Measurements from ENCODE around the gene CAPS2.
"Not testable (repeated sequence)": the region's sequence is repeated elsewhere in the genome, so short reads cannot be mapped to it uniquely, and the experiment has no call there.

DNA sequence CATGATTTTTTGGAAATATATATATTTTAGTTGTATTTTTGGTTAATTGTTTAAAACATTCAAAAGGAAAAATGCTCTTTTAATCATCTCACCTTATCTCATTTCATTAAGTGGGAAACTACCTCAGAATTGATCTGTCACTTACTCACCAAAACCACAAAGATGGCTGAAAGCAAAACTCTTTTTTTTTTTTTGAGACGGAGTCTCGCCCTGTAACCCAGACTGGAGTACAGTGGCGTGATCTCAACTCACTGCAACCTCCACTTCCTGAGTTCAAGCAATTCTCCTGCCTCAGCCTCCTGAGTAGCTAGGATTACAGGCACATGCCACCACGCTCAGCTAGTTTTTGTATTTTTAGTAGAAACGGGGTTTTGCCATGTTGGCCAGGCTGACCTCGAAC lies 16.1 kb upstream of the CAPS2 start:
- TF ChIP-seq, protein P1, sequence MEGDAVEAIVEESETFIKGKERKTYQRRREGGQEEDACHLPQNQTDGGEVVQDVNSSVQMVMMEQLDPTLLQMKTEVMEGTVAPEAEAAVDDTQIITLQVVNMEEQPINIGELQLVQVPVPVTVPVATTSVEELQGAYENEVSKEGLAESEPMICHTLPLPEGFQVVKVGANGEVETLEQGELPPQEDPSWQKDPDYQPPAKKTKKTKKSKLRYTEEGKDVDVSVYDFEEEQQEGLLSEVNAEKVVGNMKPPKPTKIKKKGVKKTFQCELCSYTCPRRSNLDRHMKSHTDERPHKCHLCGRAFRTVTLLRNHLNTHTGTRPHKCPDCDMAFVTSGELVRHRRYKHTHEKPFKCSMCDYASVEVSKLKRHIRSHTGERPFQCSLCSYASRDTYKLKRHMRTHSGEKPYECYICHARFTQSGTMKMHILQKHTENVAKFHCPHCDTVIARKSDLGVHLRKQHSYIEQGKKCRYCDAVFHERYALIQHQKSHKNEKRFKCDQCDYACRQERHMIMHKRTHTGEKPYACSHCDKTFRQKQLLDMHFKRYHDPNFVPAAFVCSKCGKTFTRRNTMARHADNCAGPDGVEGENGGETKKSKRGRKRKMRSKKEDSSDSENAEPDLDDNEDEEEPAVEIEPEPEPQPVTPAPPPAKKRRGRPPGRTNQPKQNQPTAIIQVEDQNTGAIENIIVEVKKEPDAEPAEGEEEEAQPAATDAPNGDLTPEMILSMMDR (conservative IDR thresholded peaks at IDR 0.05; ENCODE audit: low read depth in 2 of 2), result not testable (repeated sequence)
- TF ChIP-seq, protein P2, sequence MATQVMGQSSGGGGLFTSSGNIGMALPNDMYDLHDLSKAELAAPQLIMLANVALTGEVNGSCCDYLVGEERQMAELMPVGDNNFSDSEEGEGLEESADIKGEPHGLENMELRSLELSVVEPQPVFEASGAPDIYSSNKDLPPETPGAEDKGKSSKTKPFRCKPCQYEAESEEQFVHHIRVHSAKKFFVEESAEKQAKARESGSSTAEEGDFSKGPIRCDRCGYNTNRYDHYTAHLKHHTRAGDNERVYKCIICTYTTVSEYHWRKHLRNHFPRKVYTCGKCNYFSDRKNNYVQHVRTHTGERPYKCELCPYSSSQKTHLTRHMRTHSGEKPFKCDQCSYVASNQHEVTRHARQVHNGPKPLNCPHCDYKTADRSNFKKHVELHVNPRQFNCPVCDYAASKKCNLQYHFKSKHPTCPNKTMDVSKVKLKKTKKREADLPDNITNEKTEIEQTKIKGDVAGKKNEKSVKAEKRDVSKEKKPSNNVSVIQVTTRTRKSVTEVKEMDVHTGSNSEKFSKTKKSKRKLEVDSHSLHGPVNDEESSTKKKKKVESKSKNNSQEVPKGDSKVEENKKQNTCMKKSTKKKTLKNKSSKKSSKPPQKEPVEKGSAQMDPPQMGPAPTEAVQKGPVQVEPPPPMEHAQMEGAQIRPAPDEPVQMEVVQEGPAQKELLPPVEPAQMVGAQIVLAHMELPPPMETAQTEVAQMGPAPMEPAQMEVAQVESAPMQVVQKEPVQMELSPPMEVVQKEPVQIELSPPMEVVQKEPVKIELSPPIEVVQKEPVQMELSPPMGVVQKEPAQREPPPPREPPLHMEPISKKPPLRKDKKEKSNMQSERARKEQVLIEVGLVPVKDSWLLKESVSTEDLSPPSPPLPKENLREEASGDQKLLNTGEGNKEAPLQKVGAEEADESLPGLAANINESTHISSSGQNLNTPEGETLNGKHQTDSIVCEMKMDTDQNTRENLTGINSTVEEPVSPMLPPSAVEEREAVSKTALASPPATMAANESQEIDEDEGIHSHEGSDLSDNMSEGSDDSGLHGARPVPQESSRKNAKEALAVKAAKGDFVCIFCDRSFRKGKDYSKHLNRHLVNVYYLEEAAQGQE (IDR thresholded peaks at IDR 0.05; ENCODE audit: unreplicated experiment), result not testable (repeated sequence)
- not testable (repeated sequence) for TF ChIP-seq EZH2phosphoT487 (IDR thresholded peaks at IDR 0.05; ENCODE audit: unreplicated experiment); POLR2AphosphoS5 (IDR thresholded peaks at IDR 0.05; ENCODE audit: low read depth); EZH2 (IDR thresholded peaks at IDR 0.05; ENCODE audit: low read depth, unreplicated experiment); JUNB (IDR thresholded peaks at IDR 0.05; ENCODE audit: unreplicated experiment)
